Right atrium auricular region (tissue), 2 donors: ENCODE results near the gene MYH7. TPM values are rescaled to one million over a fixed set of nuclear protein-coding genes. Genes with fewer than 3 reads are reported as not detected.

Experiments used
- DNase-seq: peaks from one replicate; pipeline ENCODE4 v3.0.0-alpha.2; 2019; ENCODE audit warnings: low spot score
- H3K27ac ChIP-seq, 2 donors: fragments of 200-600 bp; sonication (generic); 1 replicate in 1 of 2; 2 replicates in 1 of 2; pipeline ENCODE4 v1.5.1; 2016 to 2019
- H3K27me3 ChIP-seq, 2 donors: fragments of 200-600 bp; sonication (generic); one replicate each; pipeline versions ENCODE4 v1.5.1 to v1.6.0; 2017 to 2019
- H3K36me3 ChIP-seq: fragments of 200-600 bp; sonication (generic); one replicate; pipeline ENCODE4 v1.5.1; 2016
- H3K4me1 ChIP-seq, 2 donors: fragments of 200-600 bp; sonication (generic); one replicate each; pipeline versions ENCODE4 v1.5.1 to v1.6.0; 2017 to 2019
- H3K4me3 ChIP-seq, 2 donors: fragments of 200-600 bp; sonication (generic); 1 replicate in 1 of 2; 2 replicates in 1 of 2; pipeline ENCODE4 v1.5.1; 2017 to 2019; ENCODE audit warnings: mild to moderate bottlenecking in 1 of 2, moderate library complexity in 1 of 2
- H3K9me3 ChIP-seq, 2 donors: fragments of 200-600 bp; sonication (generic); one replicate each; pipeline ENCODE4 v1.5.1; 2019
- CTCF ChIP-seq, 2 donors: fragments of 200-600 bp; sonication (generic); IDR thresholded peaks; one replicate each; pipeline ENCODE4 v1.5.1; 2019; ENCODE audit warnings: antibody characterized with exemption in 2 of 2
- total RNA-seq, 2 donors: library from RNA; depleted of rRNA; stranded (reverse); fragments of >200 nt; gene quantifications; one replicate each; pipeline ENCODE4 v1.1.0, GENCODE V29; 2016

Gene MYH7
- total RNA-seq, 2 donors from 2014 or later, result 1,082 to 4,592 TPM

DNA sequence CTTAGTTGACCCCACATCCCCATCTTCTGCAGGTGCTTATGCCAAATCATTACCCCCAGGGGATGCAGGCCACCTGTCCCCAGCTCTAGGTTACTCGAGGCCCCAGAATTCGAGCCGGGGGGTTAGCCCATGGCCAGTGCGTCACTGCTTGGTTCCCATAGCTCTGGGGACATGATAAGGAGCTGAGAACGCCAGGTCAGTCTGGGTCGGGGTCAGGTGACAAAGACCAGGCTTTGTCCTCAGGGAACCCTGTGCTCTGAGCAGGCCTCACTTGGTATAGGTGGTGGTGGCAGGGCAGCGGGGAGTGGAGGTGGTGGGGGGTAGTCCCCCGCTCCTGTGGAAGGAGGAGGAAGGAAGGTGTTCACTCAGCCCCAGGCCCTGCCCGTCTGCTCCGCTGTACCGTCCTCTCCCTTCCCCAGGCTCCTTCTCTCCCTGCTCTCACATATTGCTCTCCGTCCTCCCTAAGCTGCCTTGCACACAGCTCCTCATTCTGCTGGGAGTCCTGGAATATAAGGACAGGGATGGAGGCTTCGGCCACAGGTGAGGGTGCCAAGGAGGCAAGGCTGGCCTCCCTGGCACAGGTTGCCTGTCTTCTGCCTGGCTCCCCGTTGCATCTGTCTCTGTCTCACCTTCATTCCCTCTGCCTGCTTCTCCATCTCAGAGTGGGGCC, 25.4 kb downstream of the MYH7 start:
- Histone ChIP-seq H3K4me3 (peak overlapping the region in 1 of 2 donors; percentile 30), H3K27me3 (no peaks in the 10 kb centered on the region), H3K36me3 (peaks cover 42% of the 10 kb centered on the region), H3K27ac (peak overlapping the region; percentile 84), H3K9me3 (no peaks in the 10 kb centered on the region), H3K4me1 (peaks cover 0 to 3% of the 10 kb centered on the region in 2 donors)
- DNase-seq, result peak; percentile 81
- TF ChIP-seq CTCF (IDR thresholded peaks at IDR 0.05), result no peak

GRCh38 chr14:23409475-23409874, 26.0 kb downstream of the MYH7 start:
- H3K4me3 ChIP-seq, result peak overlapping the region; percentile 61 to 82
- TF ChIP-seq CTCF (IDR thresholded peaks at IDR 0.05), result no peak
- H3K36me3 ChIP-seq, result peaks cover 44% of the 10 kb centered on the region
- no peaks in the 10 kb centered on the region for H3K4me1 ChIP-seq
- no peaks in the 10 kb centered on the region for H3K27me3 ChIP-seq
- H3K27ac ChIP-seq, result peak overlapping the region; percentile 84
- DNase-seq, result no peak
- no peaks in the 10 kb centered on the region for H3K9me3 ChIP-seq

DNA sequence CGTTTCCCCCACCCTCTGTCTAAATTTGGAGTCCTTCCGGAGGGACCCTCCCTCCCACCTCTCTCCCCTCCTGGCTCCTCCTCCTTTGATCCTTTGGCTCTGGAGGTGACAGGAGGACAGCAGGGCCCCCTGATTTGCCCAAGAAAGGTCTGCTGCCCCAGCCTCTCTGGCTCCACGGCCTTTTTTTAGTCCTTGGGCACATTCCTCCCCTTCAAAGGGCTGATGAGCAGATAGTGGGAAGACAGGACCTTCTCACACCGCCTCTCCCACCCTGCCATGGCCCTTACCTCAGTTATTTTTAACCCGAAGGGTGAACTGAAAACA, 27.2 kb downstream of the MYH7 start:
- Histone ChIP-seq H3K4me1 (no peaks in the 10 kb centered on the region), H3K27me3 (no peaks in the 10 kb centered on the region), H3K4me3 (peak overlapping the region; percentile 61 to 82), H3K9me3 (no peaks in the 10 kb centered on the region), H3K36me3 (peaks cover 48% of the 10 kb centered on the region), H3K27ac (peak overlapping the region; percentile 84 to 91)
- no peak for TF ChIP-seq CTCF (IDR thresholded peaks at IDR 0.05)
- DNase-seq, result no peak

GRCh38 chr14:23407516-23408306, 27.7 kb downstream of the MYH7 start, which contains the start of gene MYH6:
Gene MYH6, minus strand, starts transcription at chr14:23408273. Its CDS starts 1,050 bp downstream, at chr14:23407223.
- peak within 1 kb of the TSS; percentile 61 to 82 for H3K4me3 ChIP-seq
- DNase-seq, result no peak
- no peaks in the 10 kb centered on the region for H3K4me1 ChIP-seq
- TF ChIP-seq CTCF (IDR thresholded peaks at IDR 0.05), result no peak
- H3K27me3 ChIP-seq, result no peaks in the 10 kb centered on the region
- H3K27ac ChIP-seq, result peak within 1 kb of the TSS; percentile 84 to 91
- H3K36me3 ChIP-seq, result peaks cover 54% of the 10 kb centered on the region
- H3K9me3 ChIP-seq, result no peaks in the 10 kb centered on the region

- H3K27ac ChIP-seq, result peak overlapping the region; percentile 81 to 91
- H3K27me3 ChIP-seq, result no peaks in the 10 kb centered on the region
- no peaks in the 10 kb centered on the region for H3K4me1 ChIP-seq
- no peak for DNase-seq
- peak overlapping the region; percentile 61 to 82 for H3K4me3 ChIP-seq
- no peaks in the 10 kb centered on the region for H3K9me3 ChIP-seq
- peaks cover 62% of the 10 kb centered on the region for H3K36me3 ChIP-seq
- no peak for TF ChIP-seq CTCF (IDR thresholded peaks at IDR 0.05)
These were observed 28.6 kb downstream of the MYH7 start for GRCh38 chr14:23406725-23407355.
